GDM1 (cell line): ENCODE results near the gene IRAG1.

Experiments
- DNase-seq: peaks from one replicate; lab custom pipeline; 2025; lab: John Stamatoyannopoulos, UW

The IRAG1 gene

GRCh38 chr11:10666556-10667520 lies 26.7 kb downstream of the IRAG1 start:
- DNase-seq: no peak

GRCh38 chr11:10664496-10664895 lies 29.1 kb downstream of the IRAG1 start:
- DNase-seq: no peak

- no peak for DNase-seq
These were observed 29.6 kb downstream of the IRAG1 start for GRCh38 chr11:10663990-10664389.

GRCh38 chr11:10663365-10663764 lies 30.2 kb downstream of the IRAG1 start:
- DNase-seq: no peak

GRCh38 chr11:10660323-10660722 lies 33.2 kb downstream of the IRAG1 start:
- DNase-seq: no peak

- DNase-seq: peak; percentile 29
These were observed 34.0 kb downstream of the IRAG1 start for GRCh38 chr11:10659339-10660216.

GRCh38 chr11:10658621-10659338 lies 34.8 kb downstream of the IRAG1 start:
- DNase-seq: no peak

- no peak for DNase-seq
These were observed 36.0 kb downstream of the IRAG1 start for GRCh38 chr11:10657308-10658271.

GRCh38 chr11:10655943-10656576 lies 37.5 kb downstream of the IRAG1 start:
- no peak for DNase-seq

- no peak for DNase-seq
These were observed 38.3 kb downstream of the IRAG1 start for GRCh38 chr11:10655227-10655626.

- DNase-seq: no peak
These were observed 38.8 kb downstream of the IRAG1 start for GRCh38 chr11:10654811-10655150.

GRCh38 chr11:10653946-10654810 lies 39.4 kb downstream of the IRAG1 start:
- peak; percentile 40 for DNase-seq

- no peak for DNase-seq
These were observed 40.3 kb downstream of the IRAG1 start for GRCh38 chr11:10653261-10653660.

GRCh38 chr11:10651656-10652361 lies 41.7 kb downstream of the IRAG1 start:
- DNase-seq: no peak

- no peak for DNase-seq
These were observed 42.9 kb downstream of the IRAG1 start for GRCh38 chr11:10650630-10651029.

GRCh38 chr11:10650166-10650565 lies 43.4 kb downstream of the IRAG1 start:
- no peak for DNase-seq

- DNase-seq: no peak
These were observed 44.7 kb downstream of the IRAG1 start for GRCh38 chr11:10648871-10649270.

- DNase-seq: no peak
These were observed 46.7 kb downstream of the IRAG1 start for GRCh38 chr11:10646681-10647355.
